Endometrium (tissue), 2 donors: ENCODE results near the gene LPAR3.
"Not testable (repeated sequence)": the region's sequence is repeated elsewhere in the genome, so short reads cannot be mapped to it uniquely, and the experiment has no call there.

ENCODE experiments used
- FAIRE-seq: peaks from 2 replicates; lab custom pipeline; 2012; peaks lifted over from hg19 to GRCh38; lab: Jason Lieb, UNC
- donor health status: control.
- donor health status: control.

LPAR3 gene

DNA sequence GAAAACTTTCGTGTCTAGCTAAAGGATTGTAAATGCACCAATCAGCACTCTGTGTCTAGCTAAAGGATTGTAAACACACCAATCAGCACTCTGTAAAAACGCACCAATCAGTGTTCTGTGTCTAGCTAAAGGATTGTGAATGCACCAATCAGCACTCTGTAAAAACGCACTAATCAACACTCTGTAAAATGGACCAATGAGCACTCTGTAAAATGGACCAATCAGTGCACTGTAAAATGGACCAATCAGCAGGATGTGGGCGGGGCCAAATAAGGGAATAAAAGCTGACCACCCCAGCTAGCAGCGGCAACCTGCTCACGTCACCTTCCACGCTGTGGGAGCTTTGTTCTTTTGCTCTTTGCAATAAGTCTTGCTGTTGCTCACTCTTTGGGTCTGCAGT lies 9.7 kb upstream of the LPAR3 start:
- not testable (repeated sequence) for FAIRE-seq

DNA sequence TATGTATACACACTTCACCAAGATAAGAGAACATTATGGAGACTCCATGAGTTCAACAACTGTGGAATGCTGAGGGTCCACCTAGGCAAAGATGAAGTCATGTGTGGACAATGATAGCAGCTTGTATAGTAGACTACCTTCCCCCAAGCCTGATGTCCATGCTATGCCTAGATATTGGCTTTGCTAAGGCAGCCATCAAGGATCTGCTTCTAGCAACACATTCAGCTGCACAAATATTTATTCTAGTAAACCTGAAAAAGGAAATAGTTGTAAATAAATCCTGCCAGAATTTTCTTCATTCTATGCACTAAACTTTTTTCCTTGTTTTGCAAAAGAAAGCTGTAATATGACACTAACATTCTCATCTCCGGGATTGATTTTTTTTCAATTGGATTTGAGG lies 7.0 kb upstream of the LPAR3 start:
- FAIRE-seq = no peak

DNA sequence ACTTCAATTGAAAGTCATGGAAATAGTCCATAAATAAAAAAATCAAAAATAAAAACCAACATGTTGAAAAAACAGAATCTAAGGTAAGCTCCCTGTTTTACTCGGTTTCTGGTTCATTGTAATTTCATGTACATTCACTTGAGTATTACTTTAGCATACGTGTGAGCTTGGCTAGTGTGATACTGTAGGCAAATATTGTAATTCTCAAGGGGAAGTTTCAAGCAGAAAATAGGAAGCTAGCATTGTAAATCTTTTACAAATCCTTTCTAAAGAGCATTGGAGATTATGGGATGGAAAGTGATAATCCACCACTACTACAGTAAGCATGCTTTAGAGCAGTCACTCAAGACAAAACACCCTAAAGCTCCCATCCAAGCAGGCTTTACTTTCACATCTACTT lies 3.3 kb upstream of the LPAR3 start:
- FAIRE-seq = no peak

GRCh38 chr1:84890566-84890965 lies 2.4 kb downstream of the LPAR3 start:
- no peak for FAIRE-seq

DNA sequence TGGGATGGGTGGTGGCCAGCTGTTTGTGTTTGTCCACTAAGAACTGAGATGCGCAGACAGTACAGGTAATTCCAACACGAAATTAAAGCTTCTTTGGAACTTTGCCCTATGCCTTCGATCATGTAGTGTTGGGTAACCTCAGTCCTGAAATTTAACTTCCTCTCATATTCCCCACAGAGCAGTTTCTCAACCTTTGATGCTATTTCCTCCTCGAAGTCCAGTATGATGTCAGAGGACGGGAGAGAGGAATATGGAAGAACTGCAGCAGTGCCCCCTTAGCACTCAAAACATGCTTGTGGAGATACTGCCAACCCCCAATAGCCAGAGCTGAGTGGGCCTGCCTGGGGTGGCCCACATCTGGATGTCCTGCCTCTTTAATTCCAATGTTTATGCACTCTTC lies 3.6 kb downstream of the LPAR3 start:
- no peak for FAIRE-seq

GRCh38 chr1:84888753-84889152 lies 4.3 kb downstream of the LPAR3 start:
- FAIRE-seq = no peak

- FAIRE-seq = no peak
Observed at GRCh38 chr1:84887261-84887934, 5.6 kb downstream of the LPAR3 start.

- no peak for FAIRE-seq
Observed at GRCh38 chr1:84885469-84885868, 7.5 kb downstream of the LPAR3 start.

DNA sequence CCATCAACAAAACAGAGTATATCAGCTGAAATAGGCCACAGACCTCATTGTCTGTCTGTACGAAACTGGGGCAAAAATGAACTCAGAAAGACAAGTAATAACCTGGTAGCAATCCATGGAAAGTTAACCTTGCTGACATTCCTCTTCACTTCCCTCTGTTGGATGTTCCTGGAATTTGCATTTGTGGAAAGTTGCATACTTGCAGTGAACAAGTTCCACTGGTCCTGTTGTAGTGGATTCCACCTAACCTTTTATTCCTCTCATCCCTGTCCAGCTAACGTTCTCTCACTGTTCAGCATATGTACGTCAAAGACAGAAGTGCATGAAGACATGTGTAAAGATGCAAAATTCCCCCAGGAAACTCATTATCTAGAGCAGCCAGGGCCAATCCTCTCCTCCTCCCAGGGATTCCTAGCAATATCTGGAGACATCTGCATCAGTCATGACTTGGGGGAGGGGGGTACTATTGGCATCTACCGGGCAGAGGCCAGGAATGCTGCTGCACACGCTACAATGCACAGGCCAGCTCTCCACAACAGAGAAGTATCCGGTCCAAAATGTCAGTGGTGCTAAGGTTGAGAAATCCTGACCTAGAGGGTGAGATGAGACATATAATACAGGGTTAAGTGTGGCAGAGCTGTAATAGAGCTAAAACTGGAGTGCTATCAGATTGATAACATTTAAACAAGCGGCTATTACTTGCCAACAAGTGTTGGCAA lies 8.2 kb downstream of the LPAR3 start:
- FAIRE-seq = no peak

DNA sequence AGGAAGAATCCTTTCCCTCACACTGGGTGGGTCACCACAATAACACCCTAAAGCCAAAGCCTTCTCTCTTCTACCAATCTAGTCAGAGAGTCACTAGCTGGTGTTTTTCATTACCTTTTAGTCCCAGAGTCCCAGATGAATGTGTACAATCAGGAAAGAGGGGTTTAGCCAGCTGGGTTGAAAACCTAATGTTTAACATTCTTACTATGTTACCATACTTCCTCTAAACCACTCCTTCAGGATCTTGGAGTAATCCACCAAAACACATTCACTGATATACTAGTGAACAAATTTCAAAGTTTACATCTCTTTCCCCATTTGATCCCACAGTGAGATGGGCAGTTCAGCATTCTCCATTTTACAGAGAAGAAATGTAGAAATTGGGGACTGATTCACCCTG lies 9.7 kb downstream of the LPAR3 start:
- FAIRE-seq = no peak

- FAIRE-seq = no peak
Observed at GRCh38 chr1:84877592-84877991, 15.4 kb downstream of the LPAR3 start.

DNA sequence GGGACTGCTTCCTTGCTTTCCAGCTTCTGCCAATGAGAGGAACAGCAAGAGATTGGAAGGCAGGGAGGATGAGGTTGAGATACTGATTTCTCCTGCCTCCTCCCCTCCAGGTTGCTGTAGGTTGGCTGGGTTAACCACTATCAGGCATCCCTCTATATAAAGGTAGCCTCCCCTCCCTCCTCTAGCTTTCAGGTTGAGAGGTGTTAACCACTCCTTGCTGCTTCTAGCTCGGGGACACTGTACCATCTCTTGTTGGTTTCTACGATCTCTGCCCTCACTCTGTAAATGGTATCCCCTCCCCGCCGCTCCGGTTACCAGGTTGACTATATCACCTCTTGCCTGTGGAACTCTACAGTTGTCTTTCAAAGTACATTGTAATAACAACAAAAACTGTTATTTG lies 16.7 kb downstream of the LPAR3 start:
- no peak for FAIRE-seq

GRCh38 chr1:84873366-84873765 lies 19.6 kb downstream of the LPAR3 start:
- FAIRE-seq = no peak

GRCh38 chr1:84872696-84873355 lies 20.2 kb downstream of the LPAR3 start:
- FAIRE-seq = no peak

DNA sequence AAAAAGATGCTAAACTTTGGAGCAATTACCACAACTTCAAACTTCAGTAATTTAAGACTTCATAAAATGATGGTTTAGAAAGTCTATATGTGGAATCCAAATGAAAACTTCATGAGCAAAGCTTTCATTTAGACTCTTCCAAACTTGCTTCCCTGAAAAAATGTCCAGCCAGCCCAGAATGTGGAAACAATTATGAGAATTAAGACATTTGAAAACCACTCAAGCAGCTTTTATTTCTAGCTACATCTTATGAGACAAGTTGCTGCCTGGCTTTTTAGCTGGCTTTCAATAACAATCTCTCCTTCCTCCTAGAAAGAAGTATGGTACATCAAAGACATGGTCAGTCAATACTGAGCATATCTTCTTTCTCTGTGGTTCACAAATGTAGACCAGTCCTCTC lies 21.8 kb downstream of the LPAR3 start:
- FAIRE-seq = peak; percentile 29

GRCh38 chr1:84870591-84870990 lies 22.4 kb downstream of the LPAR3 start:
- FAIRE-seq = no peak

DNA sequence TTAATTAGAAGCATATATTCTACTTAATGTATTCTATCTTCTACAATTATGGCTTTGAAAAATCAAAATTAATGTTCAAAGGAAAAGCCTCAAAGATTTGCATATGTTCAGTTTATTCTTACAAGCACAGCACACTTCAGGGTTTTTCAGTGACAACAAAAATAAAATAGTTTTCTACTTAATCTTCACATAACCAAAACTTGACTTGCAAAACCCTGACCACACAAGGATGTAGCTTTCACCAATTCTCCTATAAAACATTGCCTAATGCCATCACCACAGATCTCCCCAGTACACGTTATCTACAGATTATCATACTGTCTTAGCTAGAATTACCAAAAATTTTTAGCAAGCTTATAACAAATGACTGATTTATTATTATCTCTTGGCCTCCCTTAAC lies 23.3 kb downstream of the LPAR3 start:
- FAIRE-seq = no peak

- FAIRE-seq = no peak
Observed at GRCh38 chr1:84862810-84863251, 30.2 kb downstream of the LPAR3 start.

DNA sequence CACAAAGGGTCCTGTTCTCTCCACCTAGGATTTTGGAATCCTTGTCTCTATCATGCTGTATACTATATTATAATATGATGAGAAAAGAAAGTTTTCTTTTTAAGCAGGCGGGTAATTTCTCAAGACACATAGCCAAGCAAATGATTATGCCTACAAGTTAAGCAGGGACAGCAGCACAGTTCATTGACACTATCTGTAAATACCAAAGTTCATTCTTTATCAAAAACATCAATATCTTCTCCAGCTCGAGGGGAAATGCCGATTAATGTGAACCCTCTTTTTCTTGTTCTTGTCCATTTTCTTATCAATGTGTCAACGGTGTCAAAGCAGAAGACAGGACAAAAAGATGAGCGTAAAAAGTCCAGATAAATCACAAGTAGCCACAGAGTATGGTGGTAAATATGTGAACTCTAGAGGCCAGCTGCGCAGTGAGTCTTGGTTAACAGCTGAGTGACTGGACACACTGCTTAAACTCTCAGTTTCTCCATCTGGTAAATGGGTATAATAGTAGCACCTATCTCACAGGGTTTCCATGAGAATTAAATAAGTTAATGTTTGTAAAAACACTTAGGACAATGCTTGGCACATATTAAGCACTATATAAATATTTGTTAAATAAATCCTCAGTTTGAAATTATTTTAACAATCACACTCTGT lies 30.9 kb downstream of the LPAR3 start:
- FAIRE-seq = no peak

- no peak for FAIRE-seq
Observed at GRCh38 chr1:84861516-84861915, 31.5 kb downstream of the LPAR3 start.

DNA sequence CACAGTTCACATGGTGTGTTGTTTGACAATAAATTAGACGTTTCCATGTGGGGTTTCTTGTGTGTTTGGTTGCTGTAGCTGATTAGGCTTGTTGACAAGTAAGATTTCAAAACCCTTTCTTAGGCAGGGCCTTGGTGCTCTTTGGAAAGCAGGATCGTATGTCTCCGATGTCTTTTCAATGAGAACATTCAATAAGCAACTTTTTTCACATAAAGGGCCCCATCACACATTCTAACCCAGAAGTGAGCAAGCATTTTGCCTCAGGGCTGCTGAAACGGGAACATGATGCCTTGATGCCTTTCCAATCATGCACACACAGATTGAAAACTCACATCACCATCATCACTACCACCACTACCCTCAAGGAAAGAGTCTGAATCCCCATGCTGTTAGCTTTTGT lies 33.1 kb downstream of the LPAR3 start:
- FAIRE-seq = no peak

- no peak for FAIRE-seq
Observed at GRCh38 chr1:84857906-84858305, 35.1 kb downstream of the LPAR3 start.

GRCh38 chr1:84856726-84857270 lies 36.2 kb downstream of the LPAR3 start:
- no peak for FAIRE-seq
